Ureter (tissue), 1 donor: ENCODE measurements around the gene TCEANC2. TPM values are rescaled to one million over a fixed set of nuclear protein-coding genes. Genes with fewer than 3 reads are reported as not detected.
"Not testable (repeated sequence)": the region's sequence is repeated elsewhere in the genome, so short reads cannot be mapped to it uniquely, and the experiment has no call there.

Experiments
- DNase-seq: peaks from one replicate; pipeline ENCODE4 v3.0.0-alpha.2; 2020; ENCODE audit warnings: low spot score
- total RNA-seq: library from RNA; stranded (reverse); gene quantifications from one replicate; pipeline ENCODE4 v1.2.4, GENCODE V29; 2023
- donor health status: DM: yes; HTN: yes; CAD: no.

The TCEANC2 gene
- total RNA-seq, 1 donor from 2014 or later, result 6.7 TPM

- DNase-seq, result no peak
These were observed 33.3 kb downstream of the TCEANC2 start for GRCh38 chr1:54086754-54087153.

- DNase-seq, result no peak
These were observed 35.0 kb downstream of the TCEANC2 start for GRCh38 chr1:54088385-54088784.

- no peak for DNase-seq
These were observed 38.3 kb downstream of the TCEANC2 start for GRCh38 chr1:54091666-54092065.

GRCh38 chr1:54094001-54094729 lies 40.8 kb downstream of the TCEANC2 start:
- DNase-seq, result no peak

- not testable (repeated sequence) for DNase-seq
These were observed 41.3 kb downstream of the TCEANC2 start for GRCh38 chr1:54094730-54095105.

- no peak for DNase-seq
These were observed 42.3 kb downstream of the TCEANC2 start for GRCh38 chr1:54095546-54096226.

GRCh38 chr1:54096227-54096876 lies 42.9 kb downstream of the TCEANC2 start:
- DNase-seq, result no peak

- no peak for DNase-seq
These were observed 43.5 kb downstream of the TCEANC2 start for GRCh38 chr1:54096877-54097240.

- DNase-seq, result no peak
These were observed 45.7 kb downstream of the TCEANC2 start for GRCh38 chr1:54099061-54099610.

GRCh38 chr1:54100500-54100899 lies 47.1 kb downstream of the TCEANC2 start:
- DNase-seq, result no peak

GRCh38 chr1:54103414-54103813 lies 50.0 kb downstream of the TCEANC2 start:
- no peak for DNase-seq

- DNase-seq, result not testable (repeated sequence)
These were observed 51.2 kb downstream of the TCEANC2 start for GRCh38 chr1:54104613-54105012.

GRCh38 chr1:54105080-54105479 lies 51.7 kb downstream of the TCEANC2 start:
- no peak for DNase-seq

GRCh38 chr1:54105736-54106269 lies 52.4 kb downstream of the TCEANC2 start:
- DNase-seq, result no peak

- DNase-seq, result no peak
These were observed 53.7 kb downstream of the TCEANC2 start for GRCh38 chr1:54107131-54107530.

GRCh38 chr1:54108156-54108555 lies 54.7 kb downstream of the TCEANC2 start:
- no peak for DNase-seq

GRCh38 chr1:54109129-54110090 lies 56.0 kb downstream of the TCEANC2 start:
- no peak for DNase-seq

- no peak for DNase-seq
These were observed 57.6 kb downstream of the TCEANC2 start for GRCh38 chr1:54110996-54111395.

GRCh38 chr1:54111624-54112023 lies 58.2 kb downstream of the TCEANC2 start:
- DNase-seq, result no peak

- DNase-seq, result no peak
These were observed 58.6 kb downstream of the TCEANC2 start for GRCh38 chr1:54112027-54112426.

- no peak for DNase-seq
These were observed 59.4 kb downstream of the TCEANC2 start for GRCh38 chr1:54112705-54113368.
